HepG2 (cell line): ENCODE results near the gene IFITM10. TPM values are rescaled to one million over a fixed set of nuclear protein-coding genes. Genes with fewer than 3 reads are reported as not detected.
A peak's percentile ranks its signal among the peaks of the same experiment; 100 is the strongest.

Experiments used
- ATAC-seq: fragments of 200-7000 bp; cut with Tn5 transposase; 3 replicates; pipeline ENCODE4 v1.9.1; 2020; ENCODE audit warnings: mild to moderate bottlenecking, moderate library complexity
- BruUV-seq: library from RNA; stranded (reverse); fragments of 400-500 nt; replicated peaks from 2 replicates; lab custom pipeline; 2021; lab: Mats Ljungman, UMichigan
- CTCF ChIA-PET: fragments of 300-600 bp; formaldehyde crosslinking; extraction: SDS; loops from one replicate; lab custom pipeline; 2021; ENCODE audit warnings: low total read pairs, inconsistent platforms, low intra/inter-chr PET ratio; lab: Yijun Ruan, JAX
- POLR2A ChIA-PET: fragments of 350-600 bp; sonication (Branson Sonifier 250); formaldehyde crosslinking; loops from one replicate; lab custom pipeline; 2020; ENCODE audit warnings: antibody characterized with exemption, inconsistent platforms; lab: Yijun Ruan, JAX
- DNase-seq: peaks from one replicate; pipeline ENCODE4 v3.0.0-alpha.2; 2015; ENCODE audit warnings: low spot score
- FAIRE-seq: peaks from 3 replicates; lab custom pipeline; 2011; peaks lifted over from hg19 to GRCh38; lab: Jason Lieb, UNC
- H2AFZ ChIP-seq: one replicate; pipeline ENCODE4 v1.6.1; 2011; ENCODE audit warnings: low read length, inconsistent platforms
- H3K27ac ChIP-seq: fragments of 300-600 bp; 3 replicates; pipeline ENCODE4 v1.8.0; 2011; ENCODE audit warnings: mixed run types, mild to moderate bottlenecking, mixed read lengths, low read length, inconsistent platforms; ENCODE audit not compliant: insufficient read depth; ENCODE audit errors: extremely low read length
- H3K27me3 ChIP-seq, 2 experiments: fragments of 200-600 bp in 1 of 2; 2 replicates in 1 of 2; 3 replicates in 1 of 2; pipeline versions ENCODE4 v1.6.0 to v1.8.0; 2011; ENCODE audit warnings: low read length in 2 of 2, mild to moderate bottlenecking in 2 of 2, moderate library complexity in 2 of 2, inconsistent platforms in 1 of 2; ENCODE audit not compliant: insufficient read depth in 2 of 2, control insufficient read depth in 1 of 2
- H3K36me3 ChIP-seq, 2 experiments: fragments of 200-600 bp in 1 of 2; replicated peaks in 1 of 2; 2 replicates in 1 of 2; 3 replicates in 1 of 2; pipeline versions ENCODE4 v1.5.1 to v1.8.0; 2011; ENCODE audit warnings: low read length in 2 of 2, inconsistent platforms in 1 of 2; ENCODE audit not compliant: insufficient read depth in 2 of 2, control insufficient read depth in 1 of 2
- H3K4me1 ChIP-seq: 2 replicates; pipeline ENCODE4 v1.5.1; 2012; ENCODE audit warnings: low read length, inconsistent platforms; ENCODE audit not compliant: insufficient read depth
- H3K4me2 ChIP-seq: 2 replicates; pipeline ENCODE4 v1.6.0; 2011; ENCODE audit warnings: low read depth, low read length, inconsistent platforms
- H3K4me3 ChIP-seq, 3 experiments: fragments of 200-600 bp in 1 of 3; sonication (generic), shearing (Covaris generic) in 1 of 3; replicated peaks in 1 of 3; 2 replicates each; pipeline ENCODE4 v1.5.1; 2011 to 2016; ENCODE audit warnings: low read length in 3 of 3, inconsistent platforms in 2 of 3, low read depth in 2 of 3, mild to moderate bottlenecking in 2 of 3, control low read depth in 1 of 3, mixed read lengths in 1 of 3; ENCODE audit not compliant: insufficient read depth in 1 of 3
- H3K79me2 ChIP-seq: one replicate; pipeline ENCODE4 v1.6.1; 2011; ENCODE audit warnings: low read length, inconsistent platforms; ENCODE audit not compliant: insufficient read depth
- H3K9ac ChIP-seq: 2 replicates; pipeline ENCODE4 v1.6.0; 2011; ENCODE audit warnings: mild to moderate bottlenecking, low read depth, low read length, inconsistent platforms; ENCODE audit not compliant: insufficient read depth
- H3K9me3 ChIP-seq: 2 replicates; pipeline ENCODE4 v1.5.1; 2012; ENCODE audit warnings: mild to moderate bottlenecking, low read length
- H4K20me1 ChIP-seq: 2 replicates; pipeline ENCODE4 v1.6.0; 2011; ENCODE audit warnings: inconsistent platforms, mild to moderate bottlenecking, low read length, moderate library complexity; ENCODE audit not compliant: insufficient read depth
- HNF4A ChIP-seq: sonication (generic); formaldehyde crosslinking; IDR thresholded peaks from 2 replicates; pipeline ENCODE4 v1.4.0; 2020; ENCODE audit warnings: missing genetic modification reagents
- HOXA3 ChIP-seq: sonication (generic); formaldehyde crosslinking; IDR thresholded peaks from 2 replicates; pipeline ENCODE4 v1.5.0; 2020; ENCODE audit warnings: missing genetic modification reagents
- KLF12 ChIP-seq: sonication (generic); formaldehyde crosslinking; IDR thresholded peaks from 2 replicates; pipeline ENCODE4 v1.4.0; 2020; ENCODE audit warnings: missing genetic modification reagents, borderline replicate concordance
- KMT2B ChIP-seq: IDR thresholded peaks from 2 replicates; pipeline ENCODE4 v1.6.1; 2016; ENCODE audit warnings: missing genetic modification reagents, missing compliant biosample characterization
- MAFG ChIP-seq: sonication (generic); formaldehyde crosslinking; IDR thresholded peaks from 2 replicates; pipeline ENCODE4 v1.5.1; 2020; ENCODE audit warnings: mild to moderate bottlenecking, missing genetic modification reagents
- MIXL1 ChIP-seq: IDR thresholded peaks from 2 replicates; pipeline ENCODE4 v1.6.1; 2016
- PHF20 ChIP-seq: sonication (generic); formaldehyde crosslinking; IDR thresholded peaks from 2 replicates; pipeline ENCODE4 v1.5.0; 2020; ENCODE audit warnings: mild to moderate bottlenecking, missing genetic modification reagents
- POGZ ChIP-seq: sonication (generic); formaldehyde crosslinking; IDR thresholded peaks from 2 replicates; pipeline ENCODE4 v1.4.0; 2020; ENCODE audit warnings: mild to moderate bottlenecking, missing genetic modification reagents
- RAD21 ChIP-seq: fragments of 450-650 bp; formaldehyde crosslinking; IDR thresholded peaks from 2 replicates; pipeline ENCODE4 v1.5.0; 2020; ENCODE audit warnings: mild to moderate bottlenecking
- SCMH1 ChIP-seq: sonication (generic); formaldehyde crosslinking; IDR thresholded peaks from 2 replicates; pipeline ENCODE4 v1.9.0; 2021; ENCODE audit warnings: missing genetic modification reagents, mild to moderate bottlenecking, borderline replicate concordance
- SMYD3 ChIP-seq: sonication (generic); formaldehyde crosslinking; IDR thresholded peaks from 2 replicates; pipeline ENCODE4 v1.8.1; 2023; ENCODE audit warnings: mild to moderate bottlenecking, missing genetic modification reagents
- SRSF1 ChIP-seq: fragments of 200-400 bp; formaldehyde crosslinking; optimal IDR thresholded peaks from 2 replicates; pipeline ENCODE3; 2017; ENCODE audit warnings: mild to moderate bottlenecking, low read depth, low read length, moderate library complexity
- ZKSCAN8 ChIP-seq: IDR thresholded peaks from 2 replicates; pipeline ENCODE4 v1.6.1; 2016; ENCODE audit warnings: borderline replicate concordance, missing genetic modification reagents, missing compliant biosample characterization
- ZNF180 ChIP-seq: sonication (generic); formaldehyde crosslinking; IDR thresholded peaks from 2 replicates; pipeline ENCODE4 v1.4.0; 2020; ENCODE audit warnings: low read depth, missing genetic modification reagents, borderline replicate concordance
- ZNF329 ChIP-seq: sonication (generic); formaldehyde crosslinking; IDR thresholded peaks from 2 replicates; pipeline ENCODE4 v1.9.0; 2021; ENCODE audit warnings: low read depth, mild to moderate bottlenecking, missing genetic modification reagents
- ZNF709 ChIP-seq: sonication (generic); formaldehyde crosslinking; IDR thresholded peaks from 2 replicates; pipeline ENCODE4 v1.5.0; 2020; ENCODE audit warnings: mild to moderate bottlenecking, missing genetic modification reagents
- WGBS: methylation state at CpG from one replicate; pipeline ENCODE4 v1.1.6; 2017; ENCODE audit warnings: low lambda C conversion rate; 5-methylcytosine and 5-hydroxymethylcytosine counted together
- in situ Hi-C: cut with HindIII; loops from 2 replicates; pipeline ENCODE4 v1.10.0; 2017; ENCODE audit warnings: low pct_unique_long_range_greater_than_20kb; ENCODE audit not compliant: extremely low pct_ligation_motif_present
- intact Hi-C: fragments of 100-400 bp; cut with micrococcal nuclease; formaldehyde crosslinking; loops from one replicate; pipeline ENCODE4 v1.10.0; 2022; ENCODE audit not compliant: unreplicated experiment
- polyA plus RNA-seq, 8 experiments: library from polyadenylated mRNA; depleted of rRNA in 3 of 8; stranded (reverse) in 7 of 8; unstranded in 1 of 8; fragments of >200 nt; fragmentation: Illumina TruSeq in 4 of 8; extraction: Trizol in 4 of 8; gene quantifications; 2 replicates each; pipeline versions ENCODE4 v1.2.1 to v1.2.3, GENCODE V29; 2011 to 2016; ENCODE audit warnings: low read depth in 4 of 8, missing spikeins in 1 of 8, mixed read lengths in 1 of 8; ENCODE audit not compliant: insufficient read depth in 1 of 8
- total RNA-seq, 5 experiments: library from RNA; depleted of rRNA; stranded (reverse); fragments of >200 nt; fragmentation: Illumina TruSeq; extraction: Trizol; gene quantifications; 2 replicates each; pipeline ENCODE4 v1.2.3, GENCODE V29; 2016; ENCODE audit warnings: low read depth in 1 of 5
- TF ChIP-seq, protein P1 (sequence below): sonication (generic); formaldehyde crosslinking; IDR thresholded peaks from 2 replicates; pipeline ENCODE4 v1.4.0; 2020; ENCODE audit warnings: missing genetic modification reagents, borderline replicate concordance
- TF ChIP-seq, protein P2 (sequence below): sonication (generic); formaldehyde crosslinking; conservative IDR thresholded peaks from 2 replicates; pipeline ENCODE4 v1.8.0; 2022; ENCODE audit warnings: mild to moderate bottlenecking, moderate library complexity, missing genetic modification reagents
- TF ChIP-seq, protein P3 (sequence below): sonication (generic); formaldehyde crosslinking; IDR thresholded peaks from 2 replicates; pipeline ENCODE4 v1.4.0; 2020; ENCODE audit warnings: missing genetic modification reagents

Gene IFITM10
- total and polyA plus RNA-seq, 2 of the 13 experiments (the other 11 are each of a cell fraction or from before 2014, with no cell fraction given), result 0.09 to 0.13 TPM

- H3K4me2 ChIP-seq, result peak within 1 kb of the TSS; percentile 98
- H3K27me3 ChIP-seq, result peaks cover 3 to 22% of the 10 kb centered on the region in 2 experiments; a peak in 4 of 5 replicates
- no CpG with 5 or more reads among the region's 85 CpGs for WGBS
- no peaks in the 10 kb centered on the region for H3K9me3 ChIP-seq
- BruUV-seq, result no TSS peak
- peak; percentile 65 for DNase-seq
- in situ Hi-C loops (loop anchor here (5.0 kb wide), 1 partner anchor 67 kb away; the partner anchor contains the start of gene KRTAP5-6), intact Hi-C loops (loop anchor here (2.0 kb wide), 1 partner anchor 71 kb away; the partner anchor contains the start of gene SYT8)
- H3K27ac ChIP-seq, result peak within 1 kb of the TSS; percentile 76
- H3K36me3 ChIP-seq, result peaks cover 6 to 13% of the 10 kb centered on the region in 2 experiments; a peak in 4 of 5 replicates
- H3K79me2 ChIP-seq, result peaks cover 9% of the 10 kb centered on the region
- peak within 1 kb of the TSS; percentile 82 for H3K9ac ChIP-seq
- FAIRE-seq, result no peak
- H3K4me3 ChIP-seq, result peak within 1 kb of the TSS; percentile 84 to 93 (median 85)
- ATAC-seq, result peak; percentile 68
- peaks cover 38% of the 10 kb centered on the region for H3K4me1 ChIP-seq
- no peaks in the 10 kb centered on the region; the same call in 1 of the 2 replicates for H4K20me1 ChIP-seq
- no peak within 1 kb of the TSS for H2AFZ ChIP-seq
- ChIA-PET CTCF (no interaction called here), POLR2A (interaction anchor here (0.7 to 1.3 kb wide), 5 partner anchors 10 to 89 kb away, joined by 3 to 4 read pairs (median 3); no protein-coding TSS in a partner anchor)
- TF ChIP-seq ZNF180 (CRISPR knock-in tag), result no peak
- peak; percentile 58; the same call in 1 of the 2 replicates for TF ChIP-seq HOXA3 (CRISPR knock-in tag)
- TF ChIP-seq MAFG (CRISPR knock-in tag), result no peak
- no peak for TF ChIP-seq KMT2B (CRISPR knock-in tag)
- TF ChIP-seq, protein P1, sequence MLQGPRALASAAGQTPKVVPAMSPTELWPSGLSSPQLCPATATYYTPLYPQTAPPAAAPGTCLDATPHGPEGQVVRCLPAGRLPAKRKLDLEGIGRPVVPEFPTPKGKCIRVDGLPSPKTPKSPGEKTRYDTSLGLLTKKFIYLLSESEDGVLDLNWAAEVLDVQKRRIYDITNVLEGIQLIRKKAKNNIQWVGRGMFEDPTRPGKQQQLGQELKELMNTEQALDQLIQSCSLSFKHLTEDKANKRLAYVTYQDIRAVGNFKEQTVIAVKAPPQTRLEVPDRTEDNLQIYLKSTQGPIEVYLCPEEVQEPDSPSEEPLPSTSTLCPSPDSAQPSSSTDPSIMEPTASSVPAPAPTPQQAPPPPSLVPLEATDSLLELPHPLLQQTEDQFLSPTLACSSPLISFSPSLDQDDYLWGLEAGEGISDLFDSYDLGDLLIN (CRISPR knock-in tag), result no peak
- no peak for TF ChIP-seq ZKSCAN8 (CRISPR knock-in tag)
- TF ChIP-seq, protein P2, sequence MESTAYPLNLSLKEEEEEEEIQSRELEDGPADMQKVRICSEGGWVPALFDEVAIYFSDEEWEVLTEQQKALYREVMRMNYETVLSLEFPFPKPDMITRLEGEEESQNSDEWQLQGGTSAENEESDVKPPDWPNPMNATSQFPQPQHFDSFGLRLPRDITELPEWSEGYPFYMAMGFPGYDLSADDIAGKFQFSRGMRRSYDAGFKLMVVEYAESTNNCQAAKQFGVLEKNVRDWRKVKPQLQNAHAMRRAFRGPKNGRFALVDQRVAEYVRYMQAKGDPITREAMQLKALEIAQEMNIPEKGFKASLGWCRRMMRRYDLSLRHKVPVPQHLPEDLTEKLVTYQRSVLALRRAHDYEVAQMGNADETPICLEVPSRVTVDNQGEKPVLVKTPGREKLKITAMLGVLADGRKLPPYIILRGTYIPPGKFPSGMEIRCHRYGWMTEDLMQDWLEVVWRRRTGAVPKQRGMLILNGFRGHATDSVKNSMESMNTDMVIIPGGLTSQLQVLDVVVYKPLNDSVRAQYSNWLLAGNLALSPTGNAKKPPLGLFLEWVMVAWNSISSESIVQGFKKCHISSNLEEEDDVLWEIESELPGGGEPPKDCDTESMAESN (CRISPR knock-in tag), result no peak
- TF ChIP-seq PHF20 (CRISPR knock-in tag), result peak; percentile 72
- TF ChIP-seq, protein P3, sequence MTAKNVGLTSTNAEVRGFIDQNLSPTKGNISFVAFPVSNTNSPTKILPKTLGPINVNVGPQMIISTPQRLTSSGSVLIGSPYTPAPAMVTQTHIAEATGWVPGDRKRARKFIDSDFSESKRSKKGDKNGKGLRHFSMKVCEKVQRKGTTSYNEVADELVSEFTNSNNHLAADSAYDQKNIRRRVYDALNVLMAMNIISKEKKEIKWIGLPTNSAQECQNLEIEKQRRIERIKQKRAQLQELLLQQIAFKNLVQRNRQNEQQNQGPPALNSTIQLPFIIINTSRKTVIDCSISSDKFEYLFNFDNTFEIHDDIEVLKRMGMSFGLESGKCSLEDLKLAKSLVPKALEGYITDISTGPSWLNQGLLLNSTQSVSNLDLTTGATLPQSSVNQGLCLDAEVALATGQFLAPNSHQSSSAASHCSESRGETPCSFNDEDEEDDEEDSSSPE (CRISPR knock-in tag), result 0 out of 2 replicates have a peak, but pooled peaks have one; percentile 7
- TF ChIP-seq RAD21 (CRISPR knock-in tag), result peak; percentile 24; the same call in 1 of the 2 replicates
- TF ChIP-seq ZNF709 (CRISPR knock-in tag), result no peak
- TF ChIP-seq HNF4A (CRISPR knock-in tag), result no peak
- TF ChIP-seq POGZ (CRISPR knock-in tag), result peak; percentile 53; the same call in 1 of the 2 replicates
- peak; percentile 21; the same call in 1 of the 2 replicates for TF ChIP-seq KLF12 (CRISPR knock-in tag)
- no peak for TF ChIP-seq SRSF1
- TF ChIP-seq MIXL1 (CRISPR knock-in tag), result no peak
- TF ChIP-seq SCMH1 (CRISPR knock-in tag), result no peak
- TF ChIP-seq SMYD3 (CRISPR knock-in tag), result no peak
- no peak for TF ChIP-seq ZNF329 (CRISPR knock-in tag)
Observed at GRCh38 chr11:1763796-1764661, 13.6 kb upstream of the IFITM10 start, which contains the start of gene CTSD. Gene CTSD, minus strand, starts transcription at chr11:1763927. Its CDS starts 68 bp downstream, at chr11:1763859.
